WTC11 (cell line): ENCODE data around the gene NDRG2. TPM values are rescaled to one million over a fixed set of nuclear protein-coding genes. Genes with fewer than 3 reads are reported as not detected.
A peak's percentile ranks its signal among the peaks of the same experiment; 100 is the strongest.

Experiments used
- ATAC-seq: fragments of 200-7000 bp; cut with Tn5 transposase; 2 replicates; pipeline ENCODE4 v1.10.0; 2021; ENCODE audit warnings: mild to moderate bottlenecking, moderate library complexity
- CTCF ChIA-PET: fragments of 300-600 bp; sonication (Branson Sonifier 250); formaldehyde crosslinking; loops from one replicate; lab custom pipeline; 2021; ENCODE audit warnings: antibody characterized with exemption; lab: Charles Lee
- POLR2A ChIA-PET: fragments of 350-600 bp; sonication (Branson Sonifier 250); formaldehyde crosslinking; loops from one replicate; lab custom pipeline; 2021; ENCODE audit warnings: antibody characterized with exemption; lab: Charles Lee
- DNase-seq: peaks from one replicate; pipeline ENCODE4 v3.0.0; 2021; ENCODE audit warnings: low spot score
- H3K27ac Mint-ChIP-seq: 2 replicates; pipeline ENCODE4 v1.8.0; 2021; ENCODE audit warnings: mixed read lengths
- H3K27me3 Mint-ChIP-seq: 2 replicates; pipeline ENCODE4 v1.8.0; 2021; ENCODE audit warnings: low read depth, mild to moderate bottlenecking, moderate library complexity, mixed read lengths
- H3K36me3 Mint-ChIP-seq: 2 replicates; pipeline ENCODE4 v1.8.0; 2021; ENCODE audit warnings: mixed read lengths
- H3K4me1 Mint-ChIP-seq: 2 replicates; pipeline ENCODE4 v1.8.0; 2022; ENCODE audit warnings: mixed read lengths
- H3K4me3 Mint-ChIP-seq: 2 replicates; pipeline ENCODE4 v1.8.0; 2021; ENCODE audit warnings: mild to moderate bottlenecking, moderate library complexity, mixed read lengths
- H3K9me3 Mint-ChIP-seq: 2 replicates; pipeline ENCODE4 v1.8.0; 2021; ENCODE audit warnings: mixed read lengths
- CDX4 ChIP-seq: fragments of 250-450 bp; sonication (Bioruptor Pico); IDR thresholded peaks from 2 replicates; pipeline ENCODE4 v1.9.0; 2021; ENCODE audit warnings: moderate library complexity, mild to moderate bottlenecking, inconsistent platforms, borderline replicate concordance
- CTCF ChIP-seq: fragments of 200-600 bp; IDR thresholded peaks from 2 replicates; pipeline ENCODE4 v1.8.0; 2022; ENCODE audit warnings: antibody characterized with exemption
- E2F4 ChIP-seq: sonication (generic); formaldehyde crosslinking; IDR thresholded peaks from 2 replicates; pipeline ENCODE4 v1.8.1; 2022; ENCODE audit warnings: low read depth, mild to moderate bottlenecking, moderate library complexity, missing genetic modification reagents, borderline replicate concordance
- ERG ChIP-seq: fragments of 250-450 bp; sonication (Bioruptor Pico); IDR thresholded peaks from 2 replicates; pipeline ENCODE4 v1.8.0; 2021; ENCODE audit warnings: mild to moderate bottlenecking
- ESRRA ChIP-seq: sonication (generic); formaldehyde crosslinking; IDR thresholded peaks from 2 replicates; pipeline ENCODE4 v1.8.1; 2022; ENCODE audit warnings: mild to moderate bottlenecking, missing genetic modification reagents, borderline replicate concordance
- ETV6 ChIP-seq: sonication (generic); formaldehyde crosslinking; IDR thresholded peaks from 2 replicates; pipeline ENCODE4 v1.8.1; 2022; ENCODE audit warnings: mild to moderate bottlenecking, missing genetic modification reagents
- FOXP4 ChIP-seq: sonication (generic); formaldehyde crosslinking; IDR thresholded peaks from 2 replicates; pipeline ENCODE4 v1.8.0; 2022; ENCODE audit warnings: mild to moderate bottlenecking, missing genetic modification reagents
- GRHL2 ChIP-seq: fragments of 250-450 bp; sonication (Bioruptor Pico); IDR thresholded peaks from 2 replicates; pipeline ENCODE4 v1.8.0; 2022; ENCODE audit warnings: mild to moderate bottlenecking, moderate library complexity; ENCODE audit not compliant: insufficient replicate concordance, severe bottlenecking
- GTF2I ChIP-seq: fragments of 250-450 bp; sonication (Bioruptor Pico); conservative IDR thresholded peaks from 2 replicates; pipeline ENCODE4 v1.4.0; 2021; ENCODE audit warnings: mild to moderate bottlenecking
- MXD4 ChIP-seq: fragments of 250-450 bp; sonication (Bioruptor Pico); IDR thresholded peaks from 2 replicates; pipeline ENCODE4 v1.8.0; 2021; ENCODE audit warnings: mild to moderate bottlenecking, moderate library complexity, borderline replicate concordance
- NFATC4 ChIP-seq: fragments of 250-450 bp; sonication (Bioruptor Pico); IDR thresholded peaks from 2 replicates; pipeline ENCODE4 v1.9.0; 2021; ENCODE audit warnings: mild to moderate bottlenecking
- NR1H2 ChIP-seq: sonication (generic); formaldehyde crosslinking; IDR thresholded peaks from 2 replicates; pipeline ENCODE4 v1.9.0; 2021; ENCODE audit warnings: mild to moderate bottlenecking, moderate library complexity, missing genetic modification reagents
- SP1 ChIP-seq: sonication (generic); formaldehyde crosslinking; conservative IDR thresholded peaks from 2 replicates; pipeline ENCODE4 v1.8.1; 2022; ENCODE audit warnings: missing genetic modification reagents
- TEAD1 ChIP-seq: sonication (generic); formaldehyde crosslinking; IDR thresholded peaks from 2 replicates; pipeline ENCODE4 v1.8.0; 2022; ENCODE audit warnings: mild to moderate bottlenecking, missing genetic modification reagents
- ZBTB21 ChIP-seq: sonication (generic); formaldehyde crosslinking; IDR thresholded peaks from 2 replicates; pipeline ENCODE4 v1.8.1; 2023; ENCODE audit warnings: mild to moderate bottlenecking, missing genetic modification reagents, borderline replicate concordance
- ZNF219 ChIP-seq: sonication (generic); formaldehyde crosslinking; IDR thresholded peaks from 2 replicates; pipeline ENCODE4 v1.8.0; 2023; ENCODE audit warnings: missing genetic modification reagents, mild to moderate bottlenecking, borderline replicate concordance
- ZNF263 ChIP-seq: sonication (generic); formaldehyde crosslinking; IDR thresholded peaks from 2 replicates; pipeline ENCODE4 v1.8.1; 2022; ENCODE audit warnings: low read depth, mild to moderate bottlenecking, moderate library complexity, missing genetic modification reagents
- ZNF281 ChIP-seq: sonication (generic); formaldehyde crosslinking; IDR thresholded peaks from 2 replicates; pipeline ENCODE4 v1.8.0; 2023; ENCODE audit warnings: mild to moderate bottlenecking, missing genetic modification reagents
- ZNF416 ChIP-seq: fragments of 250-450 bp; sonication (Bioruptor Pico); IDR thresholded peaks from 2 replicates; pipeline ENCODE4 v1.9.0; 2021; ENCODE audit warnings: mild to moderate bottlenecking, inconsistent platforms
- ZNF423 ChIP-seq: fragments of 250-450 bp; sonication (Bioruptor Pico); IDR thresholded peaks from 2 replicates; pipeline ENCODE4 v2.1.2; 2022; ENCODE audit warnings: mild to moderate bottlenecking, moderate library complexity
- ZNF532 ChIP-seq: fragments of 250-450 bp; sonication (Bioruptor Pico); IDR thresholded peaks from 2 replicates; pipeline ENCODE4 v1.9.0; 2021; ENCODE audit warnings: mild to moderate bottlenecking, borderline replicate concordance
- ZNF671 ChIP-seq: fragments of 250-450 bp; sonication (Bioruptor Pico); IDR thresholded peaks from 2 replicates; pipeline ENCODE4 v1.8.0; 2021; ENCODE audit warnings: mild to moderate bottlenecking
- total RNA-seq: library from RNA; stranded (reverse); gene quantifications from 3 replicates; pipeline ENCODE4 v1.2.3, GENCODE V29; 2021

NDRG2 gene
- total RNA-seq, 1 experiment from 2014 or later: 32.2 TPM

DNA sequence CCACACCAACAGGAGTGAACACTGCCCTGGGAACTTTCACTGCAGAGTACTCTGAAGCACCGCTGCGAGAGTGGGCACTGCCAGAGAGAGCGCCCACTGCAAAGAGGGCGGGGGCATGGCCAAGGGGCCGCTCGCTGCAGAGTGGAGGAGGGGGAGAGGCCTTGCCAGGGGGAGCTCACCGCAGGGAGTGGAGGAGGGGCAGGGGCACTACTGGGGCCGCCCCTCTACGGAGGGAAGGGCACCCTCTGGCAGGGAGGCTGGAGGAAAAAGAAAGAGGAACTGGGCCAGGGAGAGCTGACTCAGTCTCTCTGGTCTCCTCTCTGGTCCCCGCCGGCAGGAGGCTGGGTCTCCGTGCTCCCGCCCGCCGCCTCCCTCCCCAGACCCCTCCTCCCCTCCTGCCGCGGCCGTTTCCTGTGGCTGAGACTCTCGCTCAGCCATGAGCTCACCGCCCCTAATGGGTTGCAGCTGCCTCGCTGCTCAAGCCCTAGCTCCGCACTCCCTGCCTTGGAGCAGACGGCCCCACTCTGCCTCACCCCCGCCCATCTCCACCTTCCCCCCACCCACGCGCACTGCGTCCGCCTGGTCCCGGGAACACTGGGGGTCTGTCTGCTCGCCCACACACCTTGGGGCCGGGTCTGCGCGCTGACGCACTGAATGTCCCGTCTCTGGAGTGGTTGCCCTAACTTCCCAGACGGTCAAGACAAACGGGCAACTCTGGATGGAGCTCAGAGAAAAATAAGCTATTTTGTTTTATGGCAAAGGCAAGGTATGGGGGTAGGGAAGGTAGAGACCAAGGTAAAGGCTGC lies 46.6 kb upstream of the NDRG2 start:
- Mint-ChIP-seq H3K27me3 (peaks cover 4% of the 10 kb centered on the region; the same call in 1 of the 2 replicates), H3K4me1 (peaks cover 33% of the 10 kb centered on the region)
- TF ChIP-seq GTF2I (no peak), TEAD1 (CRISPR knock-in tag) (no peak), E2F4 (CRISPR knock-in tag) (no peak), SP1 (CRISPR knock-in tag) (no peak), FOXP4 (no peak), ETV6 (CRISPR knock-in tag) (no peak), CTCF (no peak), ERG (CRISPR knock-in tag) (no peak), NR1H2 (no peak), ZNF263 (peak; percentile 95), ZNF416 (CRISPR knock-in tag) (no peak), ESRRA (CRISPR knock-in tag) (no peak), GRHL2 (CRISPR knock-in tag) (no peak), NFATC4 (no peak), ZNF671 (no peak), MXD4 (CRISPR knock-in tag) (no peak), ZNF281 (CRISPR knock-in tag) (0 out of 2 replicates have a peak, but pooled peaks have one; percentile 62), ZNF219 (CRISPR knock-in tag) (no peak), ZNF423 (0 out of 2 replicates have a peak, but pooled peaks have one; percentile 13), ZNF532 (CRISPR knock-in tag) (no peak), ZBTB21 (CRISPR knock-in tag) (no peak), CDX4 (CRISPR knock-in tag) (no peak)

More for the DNA sequence above, 46.6 kb upstream of the NDRG2 start:
- H3K27ac Mint-ChIP-seq: peak overlapping the region; percentile 80
- peak; percentile 46 for ATAC-seq
- H3K9me3 Mint-ChIP-seq: no peaks in the 10 kb centered on the region
- peak overlapping the region; percentile 89 for H3K4me3 Mint-ChIP-seq
- peaks cover 28% of the 10 kb centered on the region for H3K36me3 Mint-ChIP-seq
- DNase-seq: peak; percentile 88
- CTCF ChIA-PET: interaction anchor here (0.6 to 4.6 kb wide), 33 partner anchors 8 to 1695 kb away, joined by 3 to 165 read pairs (median 7); partner anchors contain the start of genes RNASE4, SLC39A2, TMEM253 and ZNF219
- POLR2A ChIA-PET: interaction anchor here (0.6 to 3.0 kb wide), 16 partner anchors 13 to 728 kb away, joined by 3 to 74 read pairs (median 7); partner anchors contain the start of genes PARP2 and TMEM253
